Endothelial cell (in vitro differentiated cells): ENCODE measurements around the gene NHEJ1. TPM values are rescaled to one million over a fixed set of nuclear protein-coding genes. Genes with fewer than 3 reads are reported as not detected.
A peak's percentile ranks its signal among the peaks of the same experiment; 100 is the strongest.

ENCODE experiments used
- DNase-seq: peaks from one replicate; pipeline ENCODE4 v3.0.0; 2021; ENCODE audit warnings: low spot score
- H3K27ac Mint-ChIP-seq: one replicate; pipeline ENCODE4 v1.8.0; 2021; ENCODE audit warnings: mixed read lengths, inconsistent platforms; ENCODE audit not compliant: unreplicated experiment
- H3K27me3 Mint-ChIP-seq: one replicate; pipeline ENCODE4 v1.8.0; 2021; ENCODE audit warnings: mild to moderate bottlenecking, moderate library complexity, mixed read lengths, inconsistent platforms; ENCODE audit not compliant: unreplicated experiment
- H3K36me3 Mint-ChIP-seq: one replicate; pipeline ENCODE4 v1.8.0; 2021; ENCODE audit warnings: mild to moderate bottlenecking, low read depth, mixed read lengths, inconsistent platforms; ENCODE audit not compliant: unreplicated experiment
- H3K4me1 Mint-ChIP-seq: one replicate; pipeline ENCODE4 v1.8.0; 2021; ENCODE audit warnings: mild to moderate bottlenecking, mixed read lengths, inconsistent platforms; ENCODE audit not compliant: unreplicated experiment
- H3K4me3 Mint-ChIP-seq: one replicate; pipeline ENCODE4 v1.8.0; 2021; ENCODE audit warnings: mild to moderate bottlenecking, mixed read lengths, inconsistent platforms; ENCODE audit not compliant: unreplicated experiment
- H3K9me3 Mint-ChIP-seq: one replicate; pipeline ENCODE4 v1.8.0; 2021; ENCODE audit warnings: mixed read lengths, inconsistent platforms; ENCODE audit not compliant: unreplicated experiment
- total RNA-seq: library from RNA; stranded (reverse); fragmentation: NEBNext Ultra II Directional; extraction: Animal tissue kit (Norgen Biotek cat#: 25700); gene quantifications from one replicate; pipeline ENCODE4 v1.2.1, GENCODE V29; 2021; ENCODE audit not compliant: unreplicated experiment
- TF ChIP-seq, protein P1 (sequence below): fragments of 200-600 bp; sonication (generic); IDR thresholded peaks from one replicate; pipeline ENCODE4 v1.5.0; 2021; ENCODE audit warnings: antibody characterized with exemption; ENCODE audit not compliant: unreplicated experiment

The NHEJ1 gene
- total RNA-seq, 1 donor from 2014 or later, result 11.1 TPM

DNA sequence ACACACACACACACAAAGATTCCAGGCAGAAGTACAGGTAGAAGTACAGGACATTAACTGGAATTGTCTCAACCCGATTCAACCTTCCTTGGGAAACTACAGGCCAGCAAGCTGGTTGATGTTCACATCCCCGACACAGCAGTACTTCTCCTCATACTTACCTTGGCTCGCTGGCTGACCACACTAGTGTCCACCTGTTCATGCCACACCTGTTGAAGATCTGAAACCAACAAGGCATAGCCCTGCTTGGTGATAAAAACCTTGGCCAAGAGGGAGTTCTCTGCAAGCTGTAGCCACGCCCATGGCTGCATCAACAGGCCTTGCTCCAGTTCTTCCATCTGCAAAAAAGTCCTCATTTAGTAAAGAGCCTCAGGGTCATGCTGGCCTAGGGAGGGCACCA lies 2.6 kb downstream of the NHEJ1 start:
- Mint-ChIP-seq H3K4me1 (peaks cover 6% of the 10 kb centered on the region), H3K36me3 (peaks cover 3% of the 10 kb centered on the region), H3K27me3 (peaks cover 3% of the 10 kb centered on the region), H3K27ac (no peak overlapping the region), H3K4me3 (no peak overlapping the region), H3K9me3 (no peaks in the 10 kb centered on the region)
- TF ChIP-seq, protein P1, sequence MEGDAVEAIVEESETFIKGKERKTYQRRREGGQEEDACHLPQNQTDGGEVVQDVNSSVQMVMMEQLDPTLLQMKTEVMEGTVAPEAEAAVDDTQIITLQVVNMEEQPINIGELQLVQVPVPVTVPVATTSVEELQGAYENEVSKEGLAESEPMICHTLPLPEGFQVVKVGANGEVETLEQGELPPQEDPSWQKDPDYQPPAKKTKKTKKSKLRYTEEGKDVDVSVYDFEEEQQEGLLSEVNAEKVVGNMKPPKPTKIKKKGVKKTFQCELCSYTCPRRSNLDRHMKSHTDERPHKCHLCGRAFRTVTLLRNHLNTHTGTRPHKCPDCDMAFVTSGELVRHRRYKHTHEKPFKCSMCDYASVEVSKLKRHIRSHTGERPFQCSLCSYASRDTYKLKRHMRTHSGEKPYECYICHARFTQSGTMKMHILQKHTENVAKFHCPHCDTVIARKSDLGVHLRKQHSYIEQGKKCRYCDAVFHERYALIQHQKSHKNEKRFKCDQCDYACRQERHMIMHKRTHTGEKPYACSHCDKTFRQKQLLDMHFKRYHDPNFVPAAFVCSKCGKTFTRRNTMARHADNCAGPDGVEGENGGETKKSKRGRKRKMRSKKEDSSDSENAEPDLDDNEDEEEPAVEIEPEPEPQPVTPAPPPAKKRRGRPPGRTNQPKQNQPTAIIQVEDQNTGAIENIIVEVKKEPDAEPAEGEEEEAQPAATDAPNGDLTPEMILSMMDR, result no peak
- no peak for DNase-seq

DNA sequence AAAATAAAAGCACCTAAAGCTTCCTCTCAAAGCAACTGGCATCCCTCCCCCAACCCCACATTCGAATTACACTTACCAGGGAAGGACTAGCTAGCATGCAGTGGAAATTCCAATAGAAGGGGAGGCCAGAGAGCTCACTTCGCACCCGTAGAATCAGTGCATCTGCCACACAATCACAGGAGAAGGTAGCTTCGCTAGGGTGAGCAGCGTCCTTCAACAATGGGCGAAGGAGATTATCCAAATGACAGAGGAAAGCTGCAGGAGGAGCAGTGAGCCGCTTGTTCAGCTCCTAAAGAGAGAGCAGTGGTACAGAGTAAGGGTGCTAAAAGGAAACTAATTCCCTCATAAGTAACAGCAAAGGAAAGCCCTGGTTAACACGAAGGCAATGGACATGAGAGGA lies 3.2 kb downstream of the NHEJ1 start:
- no peaks in the 10 kb centered on the region for H3K9me3 Mint-ChIP-seq
- H3K27ac Mint-ChIP-seq, result no peak overlapping the region
- TF ChIP-seq, protein P1, result no peak
- H3K36me3 Mint-ChIP-seq, result peaks cover 3% of the 10 kb centered on the region
- DNase-seq, result no peak
- no peak overlapping the region for H3K4me3 Mint-ChIP-seq
- H3K27me3 Mint-ChIP-seq, result peaks cover 2% of the 10 kb centered on the region
- peaks cover 6% of the 10 kb centered on the region for H3K4me1 Mint-ChIP-seq

DNA sequence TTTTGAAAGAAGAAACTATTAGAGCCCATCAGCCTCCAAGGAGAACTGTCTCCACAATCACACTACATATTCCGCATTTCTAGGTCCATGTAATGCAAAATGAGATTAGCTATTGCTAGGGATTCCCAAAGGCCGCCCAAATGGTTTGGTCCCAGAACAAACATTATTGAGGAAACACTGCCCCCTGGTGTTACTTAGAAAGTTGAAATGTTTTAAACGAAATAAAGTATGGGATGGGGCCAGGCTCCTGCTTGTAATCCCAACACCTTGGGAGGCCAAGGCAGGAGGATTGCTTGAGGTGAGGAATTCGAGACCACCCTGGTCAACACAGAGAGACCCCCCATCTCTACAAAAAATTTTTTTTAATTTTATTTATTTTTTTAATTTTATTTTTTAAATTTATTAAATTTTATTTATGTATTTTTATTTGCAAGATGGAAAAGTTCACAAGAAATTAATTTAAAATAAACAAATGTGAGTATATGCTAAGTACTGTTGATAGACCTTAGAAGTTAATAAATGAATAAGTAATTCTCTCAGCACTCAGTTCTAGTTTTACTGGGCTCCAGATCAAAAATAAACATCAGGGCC lies 5.5 kb downstream of the NHEJ1 start:
- Mint-ChIP-seq H3K27ac (no peak overlapping the region), H3K4me3 (no peak overlapping the region), H3K9me3 (no peaks in the 10 kb centered on the region), H3K27me3 (peaks cover 2% of the 10 kb centered on the region), H3K36me3 (peaks cover 3% of the 10 kb centered on the region), H3K4me1 (peaks cover 3% of the 10 kb centered on the region)
- DNase-seq, result peak; percentile 46
- TF ChIP-seq, protein P1, result peak; percentile 88

DNA sequence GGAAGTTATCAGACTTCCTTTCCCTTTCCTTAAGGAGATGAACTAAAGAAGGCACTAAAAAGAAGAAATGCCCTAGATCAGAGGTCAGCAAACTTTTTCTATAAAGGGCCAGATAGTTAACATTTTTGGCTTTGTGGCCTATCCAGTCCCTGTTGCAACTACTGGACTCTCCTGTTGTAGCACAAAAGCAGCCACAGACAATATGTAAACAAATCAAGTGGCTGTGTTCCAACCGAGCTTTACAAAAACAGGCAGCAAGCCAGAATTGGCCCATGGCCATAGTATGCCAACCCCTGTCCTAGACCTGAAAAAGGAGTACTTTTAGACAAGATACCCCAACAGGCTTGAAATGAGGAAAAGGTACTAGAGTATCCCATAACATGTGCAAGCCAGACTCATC lies 10.9 kb downstream of the NHEJ1 start:
- TF ChIP-seq, protein P1, result no peak
- Mint-ChIP-seq H3K4me1 (no peaks in the 10 kb centered on the region), H3K36me3 (peaks cover 11% of the 10 kb centered on the region), H3K9me3 (no peaks in the 10 kb centered on the region), H3K4me3 (no peak overlapping the region), H3K27me3 (no peaks in the 10 kb centered on the region), H3K27ac (no peak overlapping the region)
- no peak for DNase-seq

DNA sequence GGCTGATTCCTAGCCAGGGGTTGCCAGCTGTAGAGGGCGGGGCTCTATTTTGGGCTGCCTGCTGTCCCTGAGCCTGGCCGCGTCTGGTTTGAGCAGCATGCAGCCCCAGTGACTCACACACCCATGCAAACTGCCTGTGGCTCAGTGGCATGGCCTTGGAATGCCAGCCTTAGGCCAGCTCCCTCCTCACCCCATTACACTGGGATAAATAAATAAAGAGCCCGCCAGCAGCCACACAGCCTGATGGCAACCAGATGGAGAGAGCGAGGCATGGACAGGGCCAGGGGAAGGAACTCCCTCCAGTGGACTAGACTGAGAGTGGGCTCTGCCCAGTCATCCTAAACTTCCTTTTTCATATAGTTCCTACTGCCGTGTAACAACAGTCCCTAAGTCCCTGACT lies 18.3 kb downstream of the NHEJ1 start:
- peaks cover 27% of the 10 kb centered on the region for H3K36me3 Mint-ChIP-seq
- H3K27ac Mint-ChIP-seq, result no peak overlapping the region
- DNase-seq, result no peak
- H3K4me1 Mint-ChIP-seq, result peaks cover 8% of the 10 kb centered on the region
- no peaks in the 10 kb centered on the region for H3K27me3 Mint-ChIP-seq
- no peaks in the 10 kb centered on the region for H3K9me3 Mint-ChIP-seq
- H3K4me3 Mint-ChIP-seq, result no peak overlapping the region
- TF ChIP-seq, protein P1, result no peak
